GM23338 (cell line): ENCODE measurements around the gene ZNF653. TPM values are rescaled to one million over a fixed set of nuclear protein-coding genes. Genes with fewer than 3 reads are reported as not detected.
A peak's percentile ranks its signal among the peaks of the same experiment; 100 is the strongest.
"Not testable (repeated sequence)": the region's sequence is repeated elsewhere in the genome, so short reads cannot be mapped to it uniquely, and the experiment has no call there.

Experiments used
- ATAC-seq: fragments of 200-7000 bp; cut with Tn5 transposase; 3 replicates; pipeline ENCODE4 v1.9.1; 2020
- DNase-seq: peaks from one replicate; pipeline ENCODE4 v3.0.0-alpha.2; 2015; ENCODE audit warnings: low spot score
- H2AFZ ChIP-seq: fragments of 200-600 bp; sonication (generic); 2 replicates; pipeline ENCODE4 v1.8.0; 2016; ENCODE audit warnings: antibody characterized with exemption, mild to moderate bottlenecking, moderate library complexity
- H3F3A ChIP-seq: fragments of 200-600 bp; sonication (generic); replicated peaks from 2 replicates; pipeline ENCODE4 v1.8.0; 2017; ENCODE audit warnings: antibody characterized with exemption, mixed run types, low read depth
- H3K27ac ChIP-seq: fragments of 200-600 bp; sonication (generic); 2 replicates; pipeline ENCODE4 v1.6.1; 2016; ENCODE audit warnings: low read depth
- H3K27me3 ChIP-seq: fragments of 200-600 bp; sonication (generic); 2 replicates; pipeline ENCODE4 v1.8.0; 2016; ENCODE audit warnings: mild to moderate bottlenecking, mixed run types, moderate library complexity; ENCODE audit not compliant: insufficient read depth
- H3K36me3 ChIP-seq: fragments of 200-600 bp; sonication (generic); 2 replicates; pipeline ENCODE4 v1.8.0; 2016; ENCODE audit warnings: mild to moderate bottlenecking; ENCODE audit not compliant: insufficient read depth
- H3K4me1 ChIP-seq: fragments of 200-600 bp; sonication (generic); 2 replicates; pipeline ENCODE4 v1.8.0; 2016; ENCODE audit warnings: mild to moderate bottlenecking, moderate library complexity; ENCODE audit not compliant: insufficient read depth
- H3K4me2 ChIP-seq: fragments of 200-600 bp; sonication (generic); 2 replicates; pipeline ENCODE4 v1.7.1; 2017; ENCODE audit warnings: mixed run types
- H3K4me3 ChIP-seq: fragments of 200-600 bp; sonication (generic); 2 replicates; pipeline ENCODE4 v1.6.1; 2016; ENCODE audit warnings: mixed run types
- H3K79me2 ChIP-seq: fragments of 200-600 bp; sonication (generic); replicated peaks from 2 replicates; pipeline ENCODE4 v1.8.0; 2017; ENCODE audit warnings: mild to moderate bottlenecking; ENCODE audit not compliant: insufficient read depth
- H3K9me2 ChIP-seq: fragments of 200-600 bp; sonication (generic); 2 replicates; pipeline ENCODE4 v1.8.0; 2017; ENCODE audit not compliant: insufficient read depth
- H4K20me1 ChIP-seq: fragments of 200-600 bp; sonication (generic); replicated peaks from 2 replicates; pipeline ENCODE4 v1.8.0; 2017; ENCODE audit warnings: mild to moderate bottlenecking; ENCODE audit not compliant: insufficient read depth
- H3K27ac Mint-ChIP-seq: 2 replicates; pipeline ENCODE4 v1.8.0; 2020; ENCODE audit warnings: inconsistent platforms, mild to moderate bottlenecking, moderate library complexity, mixed read lengths
- H3K27me3 Mint-ChIP-seq: 3 replicates; pipeline ENCODE4 v1.8.0; 2022; ENCODE audit warnings: low read depth, mild to moderate bottlenecking, moderate library complexity, mixed read lengths, inconsistent platforms; ENCODE audit not compliant: insufficient read depth, poor library complexity
- H3K36me3 Mint-ChIP-seq: 3 replicates; pipeline ENCODE4 v1.8.0; 2021; ENCODE audit warnings: low read depth, mild to moderate bottlenecking, inconsistent platforms, moderate library complexity, mixed read lengths
- H3K4me1 Mint-ChIP-seq: 3 replicates; pipeline ENCODE4 v1.8.0; 2020; ENCODE audit warnings: mild to moderate bottlenecking, inconsistent platforms, mixed read lengths
- H3K4me3 Mint-ChIP-seq: 3 replicates; pipeline ENCODE4 v1.8.0; 2021; ENCODE audit warnings: moderate library complexity, mild to moderate bottlenecking, inconsistent platforms, mixed read lengths
- H3K9me3 Mint-ChIP-seq: 3 replicates; pipeline ENCODE4 v1.8.0; 2020; ENCODE audit warnings: moderate library complexity, mild to moderate bottlenecking, inconsistent platforms, mixed read lengths
- CTCF ChIP-seq, 2 experiments: fragments of 200-600 bp in 1 of 2; sonication (generic) in 1 of 2; conservative IDR thresholded peaks; 2 replicates each; pipeline versions ENCODE4 v1.5.1 to v1.6.1; 2016 to 2017; ENCODE audit warnings: antibody characterized with exemption in 2 of 2, low read depth in 2 of 2, mild to moderate bottlenecking in 2 of 2, moderate library complexity in 1 of 2
- EZH2phosphoT487 ChIP-seq: fragments of 200-600 bp; sonication (generic); IDR thresholded peaks from one replicate; pipeline ENCODE4 v1.8.1; 2018; ENCODE audit warnings: antibody characterized with exemption; ENCODE audit not compliant: unreplicated experiment
- JUNB ChIP-seq: IDR thresholded peaks from one replicate; pipeline ENCODE4 v1.6.1; 2016; ENCODE audit warnings: antibody characterized with exemption; ENCODE audit not compliant: unreplicated experiment
- polyA plus RNA-seq: library from polyadenylated mRNA; unstranded; fragments of >200 nt; fragmentation: Nextera tagmentation; extraction: Ambion mirVana; gene quantifications from 2 replicates; pipeline ENCODE4 v1.2.1, GENCODE V29; 2016
- total RNA-seq: library from RNA; depleted of rRNA; stranded (reverse); fragments of >200 nt; shearing (Covaris generic); gene quantifications from 2 replicates; pipeline ENCODE4 v1.2.3, GENCODE V29; 2014
- TF ChIP-seq, protein P1 (sequence below): IDR thresholded peaks from 2 replicates; pipeline ENCODE4 v1.6.1; 2016; ENCODE audit warnings: antibody characterized with exemption

ZNF653 gene
- total and polyA plus RNA-seq, 2 experiments from 2014 or later, result 2.5 to 5.3 TPM

DNA sequence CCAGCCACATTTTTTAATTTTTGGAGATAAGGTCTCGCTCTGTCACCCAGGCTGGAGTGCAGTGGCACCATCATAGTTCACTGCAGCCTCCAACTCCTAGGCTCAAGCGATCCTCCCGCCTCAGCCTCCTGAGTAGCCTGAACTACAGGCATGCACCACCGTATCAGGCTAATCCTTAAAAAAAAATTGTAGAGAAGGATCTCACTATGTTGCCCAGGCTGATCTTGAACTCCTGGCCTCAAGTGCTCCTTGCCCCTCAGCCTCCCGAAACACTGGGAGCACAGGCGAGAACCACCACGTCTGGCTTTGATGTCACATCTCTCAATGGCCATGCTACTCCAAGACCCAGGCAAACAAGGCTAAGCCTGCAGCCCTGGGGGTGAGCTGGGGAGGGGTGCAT is 49.0 kb downstream of the ZNF653 start:
- Histone ChIP-seq H3K4me1 (peaks cover 23% of the 10 kb centered on the region), H3F3A (0 out of 2 replicates have a peak, but pooled peaks cover 7% of the 10 kb centered on the region), H3K4me3 (no peak overlapping the region), H3K36me3 (no peaks in the 10 kb centered on the region), H3K79me2 (no peaks in the 10 kb centered on the region), H4K20me1 (no peaks in the 10 kb centered on the region), H3K27ac (no peak overlapping the region), H3K4me2 (no peak overlapping the region), H3K27me3 (no peaks in the 10 kb centered on the region), H3K9me2 (no peaks in the 10 kb centered on the region), H2AFZ (no peak overlapping the region)
- TF ChIP-seq EZH2phosphoT487 (no peak), JUNB (no peak), CTCF (conservative IDR thresholded peaks at IDR 0.05; ENCODE audit: low read depth in 2 of 2) (no peak)
- TF ChIP-seq, protein P1, sequence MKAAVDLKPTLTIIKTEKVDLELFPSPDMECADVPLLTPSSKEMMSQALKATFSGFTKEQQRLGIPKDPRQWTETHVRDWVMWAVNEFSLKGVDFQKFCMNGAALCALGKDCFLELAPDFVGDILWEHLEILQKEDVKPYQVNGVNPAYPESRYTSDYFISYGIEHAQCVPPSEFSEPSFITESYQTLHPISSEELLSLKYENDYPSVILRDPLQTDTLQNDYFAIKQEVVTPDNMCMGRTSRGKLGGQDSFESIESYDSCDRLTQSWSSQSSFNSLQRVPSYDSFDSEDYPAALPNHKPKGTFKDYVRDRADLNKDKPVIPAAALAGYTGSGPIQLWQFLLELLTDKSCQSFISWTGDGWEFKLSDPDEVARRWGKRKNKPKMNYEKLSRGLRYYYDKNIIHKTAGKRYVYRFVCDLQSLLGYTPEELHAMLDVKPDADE, result no peak
- ATAC-seq (no peak), DNase-seq (no peak)
- peaks cover 19% of the 10 kb centered on the region for H3K4me1 Mint-ChIP-seq
- no peaks in the 10 kb centered on the region; the same call in 2 of the 3 replicates for H3K36me3 Mint-ChIP-seq
- H3K27me3 Mint-ChIP-seq, result peaks cover 10% of the 10 kb centered on the region
- H3K4me3 Mint-ChIP-seq, result no peak overlapping the region
- no peaks in the 10 kb centered on the region; the same call in 2 of the 3 replicates for H3K9me3 Mint-ChIP-seq
- no peak overlapping the region for H3K27ac Mint-ChIP-seq

GRCh38 chr19:11455233-11455554 is 50.4 kb downstream of the ZNF653 start:
- not testable (repeated sequence) for H3K9me2 ChIP-seq, H3K27me3 Mint-ChIP-seq, H3K79me2 ChIP-seq, H3K27me3 ChIP-seq, H3K4me3 Mint-ChIP-seq, H3K27ac ChIP-seq, H2AFZ ChIP-seq, H3K36me3 Mint-ChIP-seq, DNase-seq, H3K36me3 ChIP-seq, H3K4me3 ChIP-seq, H3K9me3 Mint-ChIP-seq, H4K20me1 ChIP-seq, H3F3A ChIP-seq, H3K4me2 ChIP-seq, H3K27ac Mint-ChIP-seq, ATAC-seq
- peaks cover 22% of the 10 kb centered on the region for H3K4me1 Mint-ChIP-seq
- peaks cover 31% of the 10 kb centered on the region for H3K4me1 ChIP-seq

GRCh38 chr19:11453468-11454341 is 51.9 kb downstream of the ZNF653 start:
- Histone ChIP-seq H3F3A (0 out of 2 replicates have a peak, but pooled peaks cover 9% of the 10 kb centered on the region), H3K27me3 (no peaks in the 10 kb centered on the region), H3K4me1 (peaks cover 31% of the 10 kb centered on the region), H3K9me2 (no peaks in the 10 kb centered on the region), H4K20me1 (no peaks in the 10 kb centered on the region), H3K79me2 (no peaks in the 10 kb centered on the region), H3K27ac (no peak overlapping the region), H3K36me3 (no peaks in the 10 kb centered on the region), H3K4me2 (peak overlapping the region; percentile 13; the same call in 1 of the 2 replicates), H2AFZ (peak overlapping the region; percentile 40; the same call in 1 of the 2 replicates), H3K4me3 (0 out of 2 replicates have a peak overlapping the region, but pooled peaks have one; percentile 27)
- Mint-ChIP-seq H3K4me1 (peaks cover 22% of the 10 kb centered on the region), H3K36me3 (peaks cover 13% of the 10 kb centered on the region), H3K4me3 (peak overlapping the region; percentile 49; the same call in 1 of the 3 replicates), H3K9me3 (no peaks in the 10 kb centered on the region; the same call in 2 of the 3 replicates), H3K27ac (peak overlapping the region; percentile 95), H3K27me3 (peaks cover 12% of the 10 kb centered on the region)
- ATAC-seq (peak; percentile 53), DNase-seq (peak; percentile 72)
- TF ChIP-seq, protein P1, result no peak
- TF ChIP-seq CTCF (conservative IDR thresholded peaks at IDR 0.05; ENCODE audit: low read depth in 2 of 2), result peak; percentile 74 to 97
